Measurements from ENCODE around the gene ANKRD10.

Gene ANKRD10

GRCh38 chr13:110882972-110883371 lies 31.9 kb downstream of the ANKRD10 start:
- TF ChIP-seq ZNF8 (CRISPR knock-in tag; IDR thresholded peaks at IDR 0.05): no peak
- TF ChIP-seq, protein P1, sequence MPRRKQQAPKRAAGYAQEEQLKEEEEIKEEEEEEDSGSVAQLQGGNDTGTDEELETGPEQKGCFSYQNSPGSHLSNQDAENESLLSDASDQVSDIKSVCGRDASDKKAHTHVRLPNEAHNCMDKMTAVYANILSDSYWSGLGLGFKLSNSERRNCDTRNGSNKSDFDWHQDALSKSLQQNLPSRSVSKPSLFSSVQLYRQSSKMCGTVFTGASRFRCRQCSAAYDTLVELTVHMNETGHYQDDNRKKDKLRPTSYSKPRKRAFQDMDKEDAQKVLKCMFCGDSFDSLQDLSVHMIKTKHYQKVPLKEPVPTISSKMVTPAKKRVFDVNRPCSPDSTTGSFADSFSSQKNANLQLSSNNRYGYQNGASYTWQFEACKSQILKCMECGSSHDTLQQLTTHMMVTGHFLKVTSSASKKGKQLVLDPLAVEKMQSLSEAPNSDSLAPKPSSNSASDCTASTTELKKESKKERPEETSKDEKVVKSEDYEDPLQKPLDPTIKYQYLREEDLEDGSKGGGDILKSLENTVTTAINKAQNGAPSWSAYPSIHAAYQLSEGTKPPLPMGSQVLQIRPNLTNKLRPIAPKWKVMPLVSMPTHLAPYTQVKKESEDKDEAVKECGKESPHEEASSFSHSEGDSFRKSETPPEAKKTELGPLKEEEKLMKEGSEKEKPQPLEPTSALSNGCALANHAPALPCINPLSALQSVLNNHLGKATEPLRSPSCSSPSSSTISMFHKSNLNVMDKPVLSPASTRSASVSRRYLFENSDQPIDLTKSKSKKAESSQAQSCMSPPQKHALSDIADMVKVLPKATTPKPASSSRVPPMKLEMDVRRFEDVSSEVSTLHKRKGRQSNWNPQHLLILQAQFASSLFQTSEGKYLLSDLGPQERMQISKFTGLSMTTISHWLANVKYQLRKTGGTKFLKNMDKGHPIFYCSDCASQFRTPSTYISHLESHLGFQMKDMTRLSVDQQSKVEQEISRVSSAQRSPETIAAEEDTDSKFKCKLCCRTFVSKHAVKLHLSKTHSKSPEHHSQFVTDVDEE (CRISPR knock-in tag; IDR thresholded peaks at IDR 0.05): no peak
- ATAC-seq: no peak

DNA sequence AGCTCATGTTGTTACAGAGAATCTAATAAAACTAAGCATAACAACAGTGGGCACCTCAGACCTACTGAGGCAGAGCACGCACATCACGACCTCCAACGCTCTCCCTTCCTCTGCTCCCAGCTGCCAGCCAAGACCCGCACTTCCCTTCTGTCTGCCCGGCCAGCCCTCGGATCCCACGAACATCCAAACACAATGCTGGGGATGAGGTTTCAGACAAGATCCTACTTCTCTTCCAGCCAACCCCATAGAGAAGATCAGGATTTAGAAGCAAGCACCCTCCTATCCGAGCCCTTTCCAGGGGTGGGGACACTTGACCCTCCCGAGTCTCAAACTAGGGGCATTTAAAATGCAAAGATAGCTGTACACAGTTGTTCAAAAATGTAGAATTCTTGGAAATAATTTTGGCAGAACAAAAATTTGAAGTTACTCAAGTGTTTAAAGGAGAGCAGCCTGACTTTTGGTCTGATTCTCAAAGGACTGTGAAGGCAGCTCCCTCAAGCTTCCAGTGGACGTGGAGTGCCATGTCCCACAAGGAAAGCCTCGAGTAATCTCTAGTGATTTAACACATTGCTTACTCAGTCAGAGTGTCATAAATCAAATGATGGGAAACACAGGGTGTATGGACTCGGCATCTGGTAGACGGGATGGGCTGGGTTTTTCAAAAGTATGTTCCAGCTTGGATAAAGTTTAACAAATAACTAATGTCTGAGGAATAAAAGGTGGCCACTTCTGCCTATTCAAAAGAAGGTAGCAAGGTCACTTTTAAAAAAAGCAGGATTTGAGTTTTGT lies 32.8 kb downstream of the ANKRD10 start:
- ATAC-seq: no peak
- TF ChIP-seq ZNF565 (CRISPR knock-in tag; conservative IDR thresholded peaks at IDR 0.05; ENCODE audit: low read depth) (no peak), ARNTL (CRISPR knock-in tag; IDR thresholded peaks at IDR 0.05; ENCODE audit: borderline replicate concordance, low read depth) (no peak), ISL1 (CRISPR knock-in tag; IDR thresholded peaks at IDR 0.05) (no peak), ZNF8 (CRISPR knock-in tag; IDR thresholded peaks at IDR 0.05) (no peak), ZC3H10 (CRISPR knock-in tag; IDR thresholded peaks at IDR 0.05) (no peak), CSDC2 (CRISPR knock-in tag; IDR thresholded peaks at IDR 0.05) (no peak), SNAI2 (CRISPR knock-in tag; IDR thresholded peaks at IDR 0.05) (no peak), BACH2 (CRISPR knock-in tag; IDR thresholded peaks at IDR 0.05; ENCODE audit: borderline replicate concordance) (no peak), ZFP3 (CRISPR knock-in tag; IDR thresholded peaks at IDR 0.05) (no peak), ZNF70 (CRISPR knock-in tag; IDR thresholded peaks at IDR 0.05) (no peak), CSRNP3 (CRISPR knock-in tag; IDR thresholded peaks at IDR 0.05) (no peak), ESRRG (CRISPR knock-in tag; IDR thresholded peaks at IDR 0.05) (no peak), ZFP30 (CRISPR knock-in tag; IDR thresholded peaks at IDR 0.05) (no peak), OSR1 (CRISPR knock-in tag; IDR thresholded peaks at IDR 0.05) (no peak), TOX (CRISPR knock-in tag; IDR thresholded peaks at IDR 0.05; ENCODE audit: borderline replicate concordance) (no peak), GLIS3 (CRISPR knock-in tag; IDR thresholded peaks at IDR 0.05) (no peak), PATZ1 (CRISPR knock-in tag; IDR thresholded peaks at IDR 0.05; ENCODE audit: borderline replicate concordance) (no peak)
- TF ChIP-seq, protein P1 (CRISPR knock-in tag; IDR thresholded peaks at IDR 0.05): no peak
- TF ChIP-seq, protein P2, sequence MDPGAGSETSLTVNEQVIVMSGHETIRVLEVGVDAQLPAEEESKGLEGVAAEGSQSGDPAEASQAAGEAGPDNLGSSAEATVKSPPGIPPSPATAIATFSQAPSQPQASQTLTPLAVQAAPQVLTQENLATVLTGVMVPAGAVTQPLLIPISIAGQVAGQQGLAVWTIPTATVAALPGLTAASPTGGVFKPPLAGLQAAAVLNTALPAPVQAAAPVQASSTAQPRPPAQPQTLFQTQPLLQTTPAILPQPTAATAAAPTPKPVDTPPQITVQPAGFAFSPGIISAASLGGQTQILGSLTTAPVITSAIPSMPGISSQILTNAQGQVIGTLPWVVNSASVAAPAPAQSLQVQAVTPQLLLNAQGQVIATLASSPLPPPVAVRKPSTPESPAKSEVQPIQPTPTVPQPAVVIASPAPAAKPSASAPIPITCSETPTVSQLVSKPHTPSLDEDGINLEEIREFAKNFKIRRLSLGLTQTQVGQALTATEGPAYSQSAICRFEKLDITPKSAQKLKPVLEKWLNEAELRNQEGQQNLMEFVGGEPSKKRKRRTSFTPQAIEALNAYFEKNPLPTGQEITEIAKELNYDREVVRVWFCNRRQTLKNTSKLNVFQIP (CRISPR knock-in tag; IDR thresholded peaks at IDR 0.05; ENCODE audit: borderline replicate concordance, low read depth): no peak

- TF ChIP-seq, protein P1 (CRISPR knock-in tag; IDR thresholded peaks at IDR 0.05): no peak
- TF ChIP-seq ZFP30 (CRISPR knock-in tag; IDR thresholded peaks at IDR 0.05): no peak
- TF ChIP-seq RARB (CRISPR knock-in tag; IDR thresholded peaks at IDR 0.05): no peak
- no peak for TF ChIP-seq GLIS3 (CRISPR knock-in tag; IDR thresholded peaks at IDR 0.05)
- no peak for TF ChIP-seq ISL1 (CRISPR knock-in tag; IDR thresholded peaks at IDR 0.05)
- no peak for TF ChIP-seq BACH2 (CRISPR knock-in tag; IDR thresholded peaks at IDR 0.05; ENCODE audit: borderline replicate concordance)
- no peak for TF ChIP-seq TOX (CRISPR knock-in tag; IDR thresholded peaks at IDR 0.05; ENCODE audit: borderline replicate concordance)
- TF ChIP-seq SNAI2 (CRISPR knock-in tag; IDR thresholded peaks at IDR 0.05): no peak
- TF ChIP-seq ARNTL (CRISPR knock-in tag; IDR thresholded peaks at IDR 0.05; ENCODE audit: borderline replicate concordance, low read depth): no peak
- no peak for TF ChIP-seq ZFP3 (CRISPR knock-in tag; IDR thresholded peaks at IDR 0.05)
- no peak for TF ChIP-seq TCF4 (CRISPR knock-in tag; IDR thresholded peaks at IDR 0.05; ENCODE audit: borderline replicate concordance)
These were observed 34.2 kb downstream of the ANKRD10 start for GRCh38 chr13:110880627-110881026.

More at GRCh38 chr13:110880627-110881026, 34.2 kb downstream of the ANKRD10 start:
- ATAC-seq: no peak

Measured in SK-N-SH treated with all-trans-retinoic acid at 6 μM for 48 hours (cell line).